ENCODE data around the gene TOLLIP.

DNA sequence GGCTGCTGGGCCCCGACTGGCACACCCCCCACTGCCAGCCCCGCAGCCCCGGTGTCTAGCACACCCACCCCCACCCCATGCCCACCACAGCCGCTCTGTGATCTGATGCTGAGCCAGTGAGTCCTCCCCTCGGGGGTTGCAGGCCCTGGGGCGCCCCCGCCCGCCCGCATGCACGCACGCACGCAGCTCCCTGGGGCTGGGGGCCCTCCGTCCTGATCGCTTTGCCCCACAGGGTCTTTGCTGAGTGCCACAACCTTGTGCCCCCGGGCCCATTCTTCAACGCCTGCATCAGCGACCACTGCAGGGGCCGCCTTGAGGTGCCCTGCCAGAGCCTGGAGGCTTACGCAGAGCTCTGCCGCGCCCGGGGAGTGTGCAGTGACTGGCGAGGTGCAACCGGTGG is 54.3 kb downstream of the TOLLIP start:
- TF ChIP-seq, protein P1, sequence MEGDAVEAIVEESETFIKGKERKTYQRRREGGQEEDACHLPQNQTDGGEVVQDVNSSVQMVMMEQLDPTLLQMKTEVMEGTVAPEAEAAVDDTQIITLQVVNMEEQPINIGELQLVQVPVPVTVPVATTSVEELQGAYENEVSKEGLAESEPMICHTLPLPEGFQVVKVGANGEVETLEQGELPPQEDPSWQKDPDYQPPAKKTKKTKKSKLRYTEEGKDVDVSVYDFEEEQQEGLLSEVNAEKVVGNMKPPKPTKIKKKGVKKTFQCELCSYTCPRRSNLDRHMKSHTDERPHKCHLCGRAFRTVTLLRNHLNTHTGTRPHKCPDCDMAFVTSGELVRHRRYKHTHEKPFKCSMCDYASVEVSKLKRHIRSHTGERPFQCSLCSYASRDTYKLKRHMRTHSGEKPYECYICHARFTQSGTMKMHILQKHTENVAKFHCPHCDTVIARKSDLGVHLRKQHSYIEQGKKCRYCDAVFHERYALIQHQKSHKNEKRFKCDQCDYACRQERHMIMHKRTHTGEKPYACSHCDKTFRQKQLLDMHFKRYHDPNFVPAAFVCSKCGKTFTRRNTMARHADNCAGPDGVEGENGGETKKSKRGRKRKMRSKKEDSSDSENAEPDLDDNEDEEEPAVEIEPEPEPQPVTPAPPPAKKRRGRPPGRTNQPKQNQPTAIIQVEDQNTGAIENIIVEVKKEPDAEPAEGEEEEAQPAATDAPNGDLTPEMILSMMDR (IDR thresholded peaks at IDR 0.05): no peak
- no peak for TF ChIP-seq POLR2A (IDR thresholded peaks at IDR 0.05)
